ENCODE measurements around the gene ZNF717.
"Not testable (repeated sequence)": the region's sequence is repeated elsewhere in the genome, so short reads cannot be mapped to it uniquely, and the experiment has no call there.

The ZNF717 gene

DNA sequence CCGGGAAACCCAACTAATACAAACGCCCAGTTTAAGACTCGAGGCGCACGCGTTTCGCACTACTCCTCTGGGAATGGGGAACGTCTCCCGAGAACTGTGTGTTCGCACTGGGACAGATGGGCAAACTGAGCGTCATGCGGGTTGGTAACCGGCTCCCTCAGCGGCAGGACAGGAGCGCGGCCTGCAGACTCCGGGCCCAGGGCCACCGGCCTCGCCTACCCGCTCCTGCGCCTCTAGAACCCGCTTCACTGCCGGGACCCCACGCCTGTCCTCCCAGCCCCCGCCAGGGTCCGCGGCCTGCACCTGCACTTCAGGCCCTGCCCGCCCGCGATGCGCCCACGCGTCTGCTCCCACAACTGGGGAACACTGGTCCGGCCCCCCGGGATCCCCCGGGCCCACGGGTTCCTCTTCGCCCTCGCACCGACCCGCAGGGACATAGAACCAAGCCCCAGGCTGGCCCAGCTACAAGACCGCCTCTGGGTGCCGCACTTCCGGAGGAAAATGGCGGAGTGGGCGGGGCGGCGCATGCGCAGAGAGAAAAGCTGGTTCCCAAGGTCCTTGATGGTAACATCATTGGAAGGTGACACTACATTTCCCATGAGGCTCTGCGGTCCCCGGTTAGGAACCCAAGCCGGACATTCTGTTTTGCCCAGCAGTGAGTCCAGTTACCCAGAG is at the start of gene ZNF717:
Gene ZNF717 (minus strand): TSS at position 469 of the 675 bp plus-strand sequence. CDS start 2,187 bp downstream, outside the sequence.
- peak; percentile 89 for DNase-seq (ENCODE audit: low spot score)

DNA sequence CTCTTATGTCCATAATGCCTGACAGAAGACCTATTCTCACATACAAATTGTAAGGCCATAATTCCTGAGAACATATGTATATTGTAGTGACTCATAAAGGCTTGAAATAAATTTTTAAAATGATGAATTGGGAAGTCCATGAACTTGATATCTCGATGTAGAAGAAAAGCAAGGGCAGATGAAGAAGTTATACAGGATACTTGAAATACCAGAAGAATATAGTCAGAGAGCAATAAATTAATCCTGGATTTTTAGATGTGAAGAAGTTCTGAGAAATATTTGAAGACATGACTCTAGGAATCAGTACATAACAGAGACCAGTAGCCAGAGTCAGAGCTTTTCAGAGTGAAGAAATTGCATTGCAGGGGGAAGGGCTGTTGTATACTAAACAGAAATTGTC is 45.7 kb upstream of the ZNF717 start:
- not testable (repeated sequence) for DNase-seq (ENCODE audit: low spot score)

DNA sequence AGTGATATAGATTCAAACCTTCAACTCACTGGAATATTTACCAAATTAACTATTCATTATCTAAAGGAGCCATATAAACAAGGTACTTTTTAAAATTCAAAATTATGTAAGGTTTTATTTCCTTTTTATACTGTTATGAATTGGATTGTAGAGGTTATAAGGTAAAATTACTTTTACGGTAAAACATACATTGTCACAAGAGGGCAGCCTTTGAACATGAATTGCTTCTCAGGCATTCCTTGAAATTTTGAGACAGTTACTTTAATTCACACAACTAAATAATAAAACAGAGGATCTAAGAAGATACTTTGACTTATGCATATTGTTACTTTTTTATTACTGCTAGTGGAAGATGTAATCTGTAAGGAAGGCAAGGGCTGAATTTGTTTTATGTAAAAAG is 32.7 kb upstream of the ZNF717 start:
- DNase-seq (ENCODE audit: low spot score), result not testable (repeated sequence)

DNA sequence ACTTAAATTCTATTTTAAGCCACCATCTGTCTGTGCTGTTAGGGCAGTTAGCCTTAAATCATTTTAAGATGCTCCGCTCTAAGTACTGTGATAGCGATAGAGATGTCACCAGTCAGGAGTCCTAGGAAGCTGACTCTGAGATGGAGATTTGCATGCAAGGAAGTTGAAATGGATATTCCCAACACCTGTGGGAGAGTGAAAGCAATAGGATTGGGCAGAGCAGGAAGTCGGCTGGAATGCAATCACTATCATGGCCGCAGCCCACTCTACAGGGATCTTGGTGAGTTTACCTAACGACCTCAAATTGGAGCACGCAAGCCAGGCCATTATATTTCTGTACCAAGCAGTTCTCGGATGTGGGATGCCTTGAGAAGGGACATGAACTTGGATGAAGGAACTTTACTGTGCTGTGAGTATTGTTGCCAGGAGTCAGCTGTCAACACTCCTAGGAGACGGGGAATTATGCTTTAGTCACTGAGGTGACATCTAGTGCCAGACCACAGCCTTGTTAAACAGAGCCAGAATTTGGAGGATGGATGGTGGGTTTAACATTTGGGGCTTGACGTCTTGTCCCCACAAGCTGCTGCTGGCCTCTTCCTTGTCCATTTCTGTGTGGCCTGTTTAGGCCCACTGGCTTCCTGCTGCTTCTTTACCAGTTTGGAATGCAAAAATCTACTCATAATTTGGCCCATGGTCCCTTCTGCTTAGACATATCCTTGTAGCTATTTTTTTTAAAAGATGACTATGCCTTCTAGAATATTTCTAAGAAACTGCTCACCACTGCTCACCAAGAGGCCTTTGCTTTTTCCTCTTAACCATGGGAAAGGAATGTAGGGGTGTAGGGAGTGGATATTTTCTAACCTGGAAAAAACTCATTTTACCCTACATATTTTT is 31.2 kb upstream of the ZNF717 start:
- not testable (repeated sequence) for DNase-seq (ENCODE audit: low spot score)

DNA sequence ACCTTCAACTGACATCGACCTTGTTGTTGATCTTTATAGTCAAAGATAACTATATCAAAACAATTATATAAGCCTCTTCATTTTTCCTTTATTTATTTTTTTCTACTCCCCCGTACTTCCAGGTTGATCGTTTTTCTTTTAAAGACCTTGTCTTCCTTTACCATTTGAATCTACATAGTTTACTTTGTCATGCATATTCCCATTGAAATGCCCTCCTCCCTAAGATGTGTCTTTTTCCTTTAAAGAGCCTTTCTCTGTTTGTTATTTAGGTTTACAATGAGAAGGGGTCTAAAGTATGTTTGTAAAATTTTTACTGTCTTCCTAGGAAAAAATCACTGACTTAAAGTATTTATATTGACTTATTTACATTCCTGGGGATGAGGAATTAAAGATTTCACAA is 29.4 kb upstream of the ZNF717 start:
- no peak for DNase-seq (ENCODE audit: low spot score)

DNA sequence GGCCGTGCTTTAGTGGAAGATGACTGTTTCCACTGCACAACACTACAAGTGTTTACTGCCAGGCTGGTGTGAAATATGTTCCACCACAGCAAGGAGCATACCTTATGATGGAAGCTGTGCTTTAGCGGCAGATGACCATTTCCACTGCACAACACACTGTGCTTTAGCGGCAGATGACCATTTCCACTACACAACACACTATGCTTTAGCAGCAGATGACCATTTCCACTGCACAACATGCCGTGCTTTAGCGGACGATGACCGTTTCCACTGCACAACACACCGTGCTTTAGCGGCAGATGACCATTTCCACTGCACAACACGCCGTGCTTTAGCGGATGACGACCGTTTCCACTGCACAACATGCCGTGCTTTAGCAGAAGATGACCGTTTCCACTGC is 2.8 kb downstream of the ZNF717 start:
- no peak for DNase-seq (ENCODE audit: low spot score)

DNA sequence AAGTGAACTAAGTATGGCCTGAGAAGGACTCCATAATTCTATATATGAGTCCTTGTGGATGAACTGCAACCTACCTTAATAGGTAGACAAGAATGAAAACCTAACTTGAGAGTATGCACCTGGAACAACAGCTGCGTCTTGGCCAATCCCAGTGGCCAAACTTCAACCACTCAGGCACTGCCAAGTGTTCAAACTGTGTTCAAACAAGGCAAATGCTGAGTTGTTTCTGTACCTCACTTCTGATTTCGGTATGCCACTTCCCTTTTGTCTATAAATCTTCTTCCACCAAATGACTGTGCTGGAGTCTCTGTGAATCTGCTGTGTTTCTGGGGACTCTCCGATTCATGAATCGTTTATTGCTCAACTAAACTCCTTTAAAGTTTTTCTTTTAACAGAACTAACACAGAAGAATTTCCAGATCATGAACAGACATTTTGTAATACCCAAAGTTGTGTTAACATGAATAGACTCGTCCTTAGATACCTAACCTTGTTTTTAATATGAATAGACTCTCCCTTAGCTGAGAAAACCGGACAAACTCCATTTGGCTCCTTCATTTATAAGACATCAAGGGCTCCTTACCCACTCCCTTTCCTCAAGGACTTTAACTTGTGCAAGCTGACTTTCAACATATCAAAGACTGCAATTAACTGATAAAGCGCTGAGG is 4.1 kb downstream of the ZNF717 start:
- peak; percentile 54 for DNase-seq (ENCODE audit: low spot score)

DNA sequence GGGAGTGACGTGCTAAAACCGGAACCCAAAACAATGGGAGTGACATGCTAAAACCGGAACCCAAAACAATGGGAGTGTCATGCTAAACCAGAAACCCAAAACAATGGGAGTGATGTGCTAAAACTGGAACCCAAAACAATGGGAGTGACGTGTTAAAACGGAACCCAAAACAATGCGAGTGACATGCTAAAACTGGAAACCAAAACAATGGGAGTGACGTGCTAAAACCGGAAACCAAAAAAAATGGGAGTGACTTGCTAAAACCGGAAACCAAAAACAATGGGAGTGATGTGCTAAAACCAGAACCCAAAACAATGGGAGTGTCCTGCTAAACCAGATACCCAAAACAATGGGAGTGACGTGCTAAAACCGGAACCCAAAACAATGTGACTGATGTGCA is 7.6 kb downstream of the ZNF717 start:
- not testable (repeated sequence) for DNase-seq (ENCODE audit: low spot score)

DNA sequence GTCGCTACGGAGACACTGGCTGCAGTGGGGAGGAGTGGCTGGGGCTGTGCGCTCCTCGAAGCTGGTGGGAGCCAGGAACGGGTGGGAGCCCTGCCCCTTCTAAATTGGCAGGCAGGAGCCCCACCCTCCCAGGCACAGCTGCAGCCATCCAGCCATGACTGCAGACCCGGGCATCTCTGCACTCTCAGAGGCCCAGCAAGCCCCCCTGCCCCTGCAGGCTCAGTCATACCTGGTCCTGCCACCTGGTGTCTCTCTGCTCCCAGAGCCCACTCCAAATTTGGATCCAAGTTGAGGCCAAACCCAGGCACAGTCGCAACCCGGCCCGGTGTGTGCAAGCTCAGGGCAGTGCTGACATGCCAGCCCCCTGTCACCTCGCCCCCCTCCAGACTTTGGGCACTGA is 13.7 kb downstream of the ZNF717 start:
- DNase-seq (ENCODE audit: low spot score), result not testable (repeated sequence)

DNA sequence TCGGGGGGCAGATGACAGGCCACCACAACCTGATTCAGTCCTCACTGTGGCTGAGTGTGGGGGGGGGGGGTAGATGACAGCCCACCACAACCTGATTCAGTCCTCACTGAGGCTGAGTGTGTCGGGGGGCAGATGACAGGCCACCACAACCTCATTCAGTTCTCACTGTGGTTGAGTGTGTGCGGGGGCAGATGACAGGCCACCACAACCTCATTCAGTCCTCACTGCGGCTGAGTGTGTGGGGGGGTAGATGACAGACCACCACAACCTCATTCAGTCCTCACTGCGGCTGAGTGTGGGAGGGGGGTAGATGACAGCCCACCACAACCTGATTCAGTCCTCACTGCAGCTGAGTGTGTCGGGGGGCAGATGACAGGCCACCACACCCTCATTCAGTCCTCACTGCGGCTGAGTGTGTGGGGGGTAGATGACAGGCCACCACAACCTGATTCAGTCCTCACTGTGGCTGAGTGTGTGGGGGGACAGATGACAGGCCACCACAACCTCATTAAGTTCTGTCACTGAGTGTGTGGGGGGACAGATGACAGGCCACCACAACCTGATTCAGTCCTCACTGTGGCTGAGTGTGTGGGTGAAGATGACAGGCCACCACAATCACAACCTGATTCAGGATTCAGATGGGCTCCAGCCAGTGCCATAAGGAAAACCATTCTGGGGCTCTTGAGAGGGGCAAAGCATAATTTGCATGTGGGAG is 16.9 kb downstream of the ZNF717 start:
- no peak for DNase-seq (ENCODE audit: low spot score)

DNA sequence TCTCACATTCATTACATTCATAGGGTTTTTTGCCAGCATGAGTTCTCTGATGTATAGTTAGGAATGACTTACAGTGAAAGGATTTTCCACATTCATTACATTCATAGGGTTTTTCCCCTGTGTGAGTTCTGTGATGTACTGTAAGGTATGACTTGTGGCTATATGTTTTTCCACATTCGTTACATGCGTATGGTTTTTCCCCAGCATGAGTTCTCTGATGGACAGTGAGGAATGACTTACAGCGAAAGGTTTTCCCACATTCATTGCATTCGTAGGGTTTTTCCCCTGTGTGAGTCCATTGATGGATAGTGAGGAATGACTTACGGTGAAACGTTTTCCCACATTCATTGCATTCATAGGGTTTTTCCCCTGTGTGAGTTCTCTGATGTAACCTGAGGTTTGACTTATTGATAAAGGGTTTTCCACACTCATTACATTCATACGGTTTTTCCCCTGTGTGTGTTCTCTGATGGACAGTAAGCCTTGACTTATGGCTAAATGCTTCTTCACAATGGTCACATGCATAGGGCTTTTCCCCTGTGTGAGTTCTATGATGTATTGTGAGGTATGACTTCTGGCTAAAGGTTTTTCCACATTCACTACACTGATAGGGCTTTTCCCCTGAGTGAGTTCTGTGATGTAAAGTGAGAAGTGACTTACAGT is 47.4 kb downstream of the ZNF717 start:
- no peak for DNase-seq (ENCODE audit: low spot score)

DNA sequence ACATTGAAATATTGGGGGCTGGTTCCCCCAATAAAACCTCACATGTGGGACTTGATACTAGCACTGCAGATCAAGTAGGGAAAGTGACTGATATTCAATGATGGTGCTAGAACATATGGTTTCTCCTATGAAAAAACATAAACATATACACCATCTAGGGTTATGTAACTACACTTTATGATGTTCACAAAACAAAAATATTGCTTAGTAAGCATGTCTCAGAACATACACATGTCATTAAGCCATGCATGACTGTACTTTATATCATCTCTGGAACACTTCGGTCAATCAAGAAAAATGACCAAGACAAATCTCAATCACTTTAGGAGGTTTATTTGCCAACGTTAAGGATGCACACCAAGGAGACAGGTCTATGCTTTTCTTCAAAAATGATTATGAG is 57.4 kb downstream of the ZNF717 start:
- no peak for DNase-seq (ENCODE audit: low spot score)

DNA sequence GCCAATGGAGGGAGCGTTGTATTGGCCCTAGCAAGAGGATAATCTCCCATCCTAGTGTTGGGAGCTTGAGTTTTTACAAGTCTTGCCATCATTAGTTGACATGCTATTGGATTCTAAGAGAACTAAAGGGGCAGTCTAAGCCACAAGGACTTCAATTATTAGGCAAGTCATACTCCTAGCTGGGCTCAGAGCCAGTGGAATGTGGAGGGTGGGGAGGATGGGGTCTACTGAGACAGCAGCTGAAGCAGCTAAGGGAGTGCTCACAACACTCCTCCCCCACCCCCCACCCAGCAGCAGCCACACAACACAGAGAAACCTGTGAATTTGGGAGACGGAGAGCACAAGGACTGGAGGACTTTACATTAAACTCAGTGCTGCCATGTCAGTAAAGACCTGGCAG is 93.3 kb downstream of the ZNF717 start:
- no peak for DNase-seq (ENCODE audit: low spot score)

DNA sequence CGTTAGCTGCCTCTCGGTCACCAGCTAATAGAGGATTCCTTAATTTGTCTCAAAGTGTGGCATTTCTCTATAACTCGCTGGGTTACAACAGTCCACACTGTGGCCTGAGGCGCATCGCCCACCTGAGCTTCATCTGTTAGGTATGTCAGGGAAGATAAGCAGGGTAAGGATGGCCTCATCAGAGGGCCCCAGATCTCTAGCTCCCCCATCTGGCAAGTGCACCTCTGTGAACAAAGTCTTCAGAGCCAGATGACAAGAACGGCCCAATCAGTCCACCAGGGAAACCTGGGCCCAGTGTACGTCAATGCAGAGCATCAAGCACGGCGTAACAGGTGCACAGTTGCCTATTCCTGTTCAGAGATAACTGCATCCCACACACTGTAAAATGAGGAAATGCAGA is 98.0 kb downstream of the ZNF717 start:
- DNase-seq (ENCODE audit: low spot score), result no peak
